GDM1 (cell line): ENCODE data around the gene CFAP251.
A peak's percentile ranks its signal among the peaks of the same experiment; 100 is the strongest.

Experiments
- DNase-seq: peaks from one replicate; lab custom pipeline; 2025; lab: John Stamatoyannopoulos, UW

CFAP251 gene

GRCh38 chr12:122001466-122002209, 83.2 kb downstream of the CFAP251 start:
- no peak for DNase-seq

DNA sequence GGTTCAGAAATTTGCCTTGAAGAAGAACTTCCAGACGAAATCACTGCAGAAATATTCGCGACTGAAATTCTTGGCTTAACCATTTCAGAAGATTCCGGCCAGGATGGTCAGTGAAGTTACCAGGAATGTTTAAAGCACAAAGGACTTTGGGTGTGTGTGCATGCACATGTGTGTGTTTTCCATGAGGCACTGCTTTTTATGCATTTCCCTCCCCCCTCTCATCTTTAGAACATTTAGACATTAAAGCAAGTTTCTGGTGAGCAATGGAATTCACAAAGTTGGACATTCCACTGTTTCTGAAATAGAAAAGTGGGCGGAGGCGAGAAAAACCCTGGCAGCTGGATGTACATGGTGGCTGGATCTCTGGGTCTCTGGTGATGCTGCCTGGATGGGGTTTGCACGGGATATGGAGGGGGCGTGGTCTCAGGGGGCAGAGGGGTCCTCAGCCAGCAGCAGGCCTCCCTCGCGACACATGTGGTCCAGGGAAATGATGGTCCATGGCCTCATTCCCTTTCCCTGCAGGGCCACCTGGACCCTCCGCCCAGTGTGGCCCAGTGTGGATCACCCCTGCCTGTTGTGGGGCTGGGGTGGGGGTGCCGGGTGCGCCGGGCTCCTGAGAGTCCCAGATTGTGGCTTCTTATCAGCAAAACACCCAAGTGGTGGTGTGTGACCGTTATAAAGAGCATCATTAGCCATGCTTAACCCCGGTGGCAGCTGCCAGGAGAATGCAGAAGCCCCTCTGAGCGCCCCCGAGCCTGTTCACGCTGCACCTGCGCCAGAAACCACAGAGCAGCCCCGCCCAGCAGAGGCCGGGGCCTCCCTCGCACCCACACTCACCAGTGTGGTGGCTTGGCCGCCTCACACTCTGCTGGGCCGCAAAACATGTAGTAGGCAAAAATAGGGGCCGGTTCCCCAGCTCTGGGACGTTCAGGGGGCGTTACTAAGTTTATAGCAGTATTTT, 85.5 kb downstream of the CFAP251 start:
- no peak for DNase-seq

DNA sequence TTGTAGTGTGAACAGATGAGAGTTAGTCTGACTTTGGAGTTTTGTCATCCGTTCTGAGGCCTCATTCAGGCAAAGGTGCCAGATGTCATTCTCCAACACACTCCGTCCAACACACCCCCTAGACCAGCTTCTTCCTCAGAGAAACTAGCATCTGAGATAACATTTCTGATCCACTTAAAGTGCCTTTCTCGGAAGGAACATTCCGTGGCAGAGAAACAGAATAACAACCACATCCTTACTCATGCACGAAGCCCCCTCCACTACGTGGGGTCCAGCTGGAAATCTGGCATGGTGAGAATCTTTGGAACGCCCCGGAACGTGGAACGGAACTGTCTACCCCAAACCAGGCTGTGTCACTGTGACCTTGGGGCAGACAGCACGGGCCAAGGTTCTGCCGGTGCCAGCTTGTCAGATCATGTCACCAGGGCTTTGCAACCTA, 86.3 kb downstream of the CFAP251 start:
- DNase-seq = no peak

DNA sequence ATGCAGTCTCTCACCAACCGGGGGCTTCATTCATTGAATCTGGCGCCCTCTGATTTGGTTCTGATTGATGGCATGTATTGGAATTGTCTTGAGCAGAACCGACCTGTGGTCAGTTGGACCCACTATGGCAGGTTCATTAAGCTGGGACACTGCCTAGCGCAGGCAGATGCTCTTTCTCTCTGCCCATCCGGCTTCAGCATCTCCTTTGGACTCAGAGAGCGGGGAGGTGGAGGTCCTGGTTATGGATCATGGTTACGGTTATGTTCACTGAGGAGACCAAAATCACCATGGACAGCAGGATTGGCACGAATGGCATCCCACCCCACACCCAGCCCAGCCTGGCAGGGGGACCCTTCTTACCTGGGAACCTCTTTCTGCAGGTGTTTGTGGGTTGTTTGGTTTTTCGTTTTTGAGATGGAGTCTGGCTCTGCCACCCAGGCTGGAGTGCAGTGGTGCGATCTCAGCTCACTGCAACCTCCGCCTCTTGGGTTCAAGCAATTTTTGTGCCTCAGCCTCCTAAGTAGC, 86.9 kb downstream of the CFAP251 start:
- no peak for DNase-seq

DNA sequence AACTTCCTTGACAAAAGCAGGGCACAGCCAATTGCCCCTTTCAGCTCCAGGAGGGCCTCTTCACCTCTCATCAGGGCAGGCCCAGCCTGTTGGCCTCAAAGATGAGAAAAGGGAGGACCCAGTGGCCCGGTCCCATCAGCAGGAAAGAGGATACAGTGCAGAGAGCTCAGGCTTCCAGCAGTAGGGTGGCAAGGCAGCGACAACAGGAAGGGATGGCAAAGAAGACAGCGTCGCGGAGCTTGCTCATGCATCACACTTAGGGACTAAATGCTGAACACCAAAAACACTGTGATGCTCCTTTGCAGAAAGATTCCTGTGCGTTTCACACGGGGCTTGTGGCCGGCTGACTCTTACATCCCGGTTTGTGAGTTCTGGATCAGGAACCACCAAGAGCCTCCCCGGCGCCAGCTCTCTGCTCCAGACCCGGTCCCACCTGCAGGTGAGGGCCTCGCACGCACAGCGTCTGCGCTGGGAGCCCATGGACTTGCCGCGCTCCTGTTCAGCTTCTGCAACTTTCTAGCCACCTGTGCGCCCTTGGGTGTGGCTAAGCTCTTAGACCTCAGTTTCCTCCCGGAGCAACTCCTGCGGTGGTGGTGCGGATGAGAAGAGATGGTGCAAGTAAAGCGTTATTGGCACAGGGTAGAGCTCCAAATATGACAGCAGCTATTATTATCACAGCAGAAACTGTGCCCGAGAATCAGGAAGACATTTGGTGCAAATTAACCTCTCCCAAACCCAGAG, 88.0 kb downstream of the CFAP251 start:
- no peak for DNase-seq

DNA sequence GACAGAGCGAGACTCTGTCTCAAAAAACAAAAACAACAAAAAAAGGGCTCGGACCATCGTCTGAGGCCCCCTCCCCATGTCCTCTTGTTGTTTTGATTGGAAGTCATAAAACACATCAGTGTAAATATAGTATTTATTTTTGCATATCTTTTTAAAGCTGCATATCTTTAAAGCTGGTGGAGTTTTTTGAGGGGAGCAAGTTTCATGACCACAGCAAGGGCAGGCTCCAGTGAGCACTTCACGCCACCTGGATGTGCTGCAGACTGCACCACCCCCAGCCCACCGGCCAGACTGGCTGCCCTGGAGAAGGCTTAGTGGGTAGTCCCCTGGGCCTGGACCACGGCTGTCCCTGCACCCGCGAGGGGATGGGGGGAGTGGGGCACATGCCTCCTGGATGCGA, 91.3 kb downstream of the CFAP251 start:
- DNase-seq = no peak

DNA sequence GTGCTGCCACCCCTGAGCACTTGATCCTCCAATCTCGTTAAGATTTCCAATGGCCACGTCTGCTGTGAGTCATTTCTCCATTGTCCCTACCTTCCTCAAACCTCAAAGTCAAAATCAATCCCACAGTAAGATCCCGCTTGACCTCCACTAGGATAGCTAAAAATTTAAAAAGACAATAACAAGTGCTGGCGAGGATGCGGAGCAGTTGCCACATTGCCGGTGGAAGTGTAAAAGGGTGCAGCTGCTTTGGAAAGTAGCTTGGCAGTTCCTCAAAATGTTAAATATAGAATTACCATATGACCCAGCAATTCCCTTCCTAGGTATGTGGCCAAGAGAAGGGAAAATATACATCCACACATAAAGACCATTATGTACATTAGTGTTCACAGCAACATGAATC, 93.8 kb downstream of the CFAP251 start:
- DNase-seq = no peak

GRCh38 chr12:122013136-122013535, 94.7 kb downstream of the CFAP251 start:
- no peak for DNase-seq

- DNase-seq = no peak
These were observed 95.6 kb downstream of the CFAP251 start for GRCh38 chr12:122013791-122014590.

GRCh38 chr12:122014781-122015180, 96.4 kb downstream of the CFAP251 start:
- no peak for DNase-seq

GRCh38 chr12:122018457-122018856, 100.1 kb downstream of the CFAP251 start:
- DNase-seq = no peak

DNA sequence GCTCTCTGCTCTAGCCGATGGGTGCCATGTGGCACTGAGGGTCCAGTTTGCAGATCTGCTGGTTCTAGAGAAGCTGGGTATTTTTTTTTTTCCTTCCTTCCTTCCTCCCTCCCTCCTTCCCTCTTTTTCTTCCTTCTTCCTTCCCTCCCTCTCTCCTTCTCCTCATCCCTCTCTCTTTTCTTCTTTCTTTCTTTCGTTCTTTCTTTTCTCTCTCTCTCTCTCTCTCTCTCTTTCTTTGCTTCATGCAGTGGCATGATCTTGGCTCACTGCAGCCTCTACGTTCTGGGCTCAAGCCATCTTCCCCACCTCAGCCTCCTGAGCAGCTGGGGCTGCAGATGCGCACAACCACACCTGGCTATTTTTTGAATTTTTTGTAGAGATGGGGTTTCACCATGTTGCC, 100.5 kb downstream of the CFAP251 start:
- no peak for DNase-seq

- DNase-seq = no peak
These were observed 102.4 kb downstream of the CFAP251 start for GRCh38 chr12:122020795-122021192.

- DNase-seq = no peak
These were observed 102.9 kb downstream of the CFAP251 start for GRCh38 chr12:122021193-122021821.

- DNase-seq = peak; percentile 76
These were observed 103.5 kb downstream of the CFAP251 start, which contains the start of gene BCL7A for GRCh38 chr12:122021822-122022392. BCL7A (plus strand) TSS chr12:122021884; CDS start chr12:122022092, 208 bp downstream.

- DNase-seq = no peak
These were observed 104.3 kb downstream of the CFAP251 start for GRCh38 chr12:122022393-122023338.

- no peak for DNase-seq
These were observed 105.1 kb downstream of the CFAP251 start for GRCh38 chr12:122023339-122024131.

DNA sequence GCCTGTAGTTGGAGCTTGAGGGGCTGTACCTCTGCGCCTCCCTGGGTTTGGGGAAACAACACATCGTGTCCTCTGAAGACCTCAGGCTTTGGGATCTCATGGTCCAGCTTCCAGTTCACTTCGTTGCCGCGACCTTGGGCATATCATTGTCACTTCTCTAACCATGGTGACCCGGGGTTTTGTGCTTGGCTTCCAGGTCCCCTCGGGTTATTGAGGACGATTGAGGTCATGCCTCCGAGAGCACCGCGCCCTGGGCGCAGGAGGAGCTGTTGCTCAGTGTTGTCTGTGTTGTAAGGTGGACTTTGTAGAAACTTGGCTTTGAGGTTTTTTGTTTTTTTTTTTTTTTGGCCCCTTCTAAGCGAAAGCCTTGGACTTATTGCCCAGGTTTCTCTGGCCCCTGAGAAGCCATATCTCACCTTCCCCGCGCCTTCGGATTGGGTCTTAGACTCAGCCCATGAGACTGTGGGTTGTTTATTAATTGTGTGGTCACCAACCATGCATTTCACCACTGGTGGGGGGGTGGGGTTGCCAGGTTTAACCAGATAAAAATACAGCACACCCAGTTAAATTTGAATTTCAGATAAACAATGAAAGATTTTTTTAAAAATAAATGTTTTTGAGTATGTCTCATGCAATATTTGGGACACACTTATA, 105.9 kb downstream of the CFAP251 start:
- no peak for DNase-seq
